ENCODE measurements around the gene CDKN1C. TPM values are rescaled to one million over a fixed set of nuclear protein-coding genes. Genes with fewer than 3 reads are reported as not detected.
A peak's percentile ranks its signal among the peaks of the same experiment; 100 is the strongest.

CDKN1C gene
- total RNA-seq, 1 donor from 2014 or later: 18.1 TPM

DNA sequence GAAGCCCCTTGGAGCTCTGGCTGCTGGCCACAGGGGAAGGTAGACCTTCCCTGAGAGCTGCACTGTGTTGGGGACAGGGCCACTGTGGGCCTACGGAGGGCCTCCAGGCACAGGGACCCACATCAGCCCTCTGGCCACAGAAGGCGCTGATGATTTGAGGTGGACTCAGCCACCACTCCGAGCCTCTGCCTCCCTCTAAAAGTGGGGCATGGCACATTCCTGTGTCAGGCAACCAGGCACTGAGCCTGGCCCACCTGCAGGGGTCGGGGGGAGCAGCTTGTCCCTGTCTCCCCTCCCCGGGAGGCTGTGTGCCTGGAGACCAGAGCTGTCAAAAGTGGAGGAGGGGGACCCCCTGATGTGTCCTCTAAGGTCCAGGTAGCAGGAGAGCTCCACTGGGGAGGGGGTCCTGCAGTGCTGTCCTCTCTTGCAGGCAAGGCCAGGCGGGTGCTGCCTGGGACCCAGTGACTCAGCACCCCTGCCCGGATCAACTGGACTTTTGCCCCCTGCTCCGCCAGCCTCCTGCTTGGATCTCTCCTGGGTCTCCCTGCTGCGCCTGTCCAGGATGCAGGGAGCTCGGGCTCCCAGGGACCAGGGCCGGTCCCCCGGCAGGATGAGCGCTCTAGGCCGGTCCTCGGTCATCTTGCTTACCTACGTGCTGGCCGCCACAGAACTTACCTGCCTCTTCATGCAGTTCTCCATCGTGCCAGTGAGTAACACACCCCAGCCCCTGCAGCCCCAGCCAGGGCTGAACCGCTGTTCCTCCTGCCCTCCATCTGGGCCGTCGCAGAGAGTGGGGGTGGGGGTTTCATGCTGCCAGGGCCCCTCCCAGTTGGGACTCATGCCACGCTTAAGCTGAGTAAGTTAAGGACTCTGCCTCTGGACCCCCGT, 17.5 kb upstream of the CDKN1C start:
- Histone ChIP-seq H3K4me1 (peaks cover 0 to 17% of the 10 kb centered on the region in 2 donors), H3K27ac (peak overlapping the region in 1 of 2 donors; percentile 72), H3K4me3 (peak overlapping the region; percentile 69 to 93), H3K36me3 (no peaks in the 10 kb centered on the region), H3K9me3 (no peaks in the 10 kb centered on the region), H3K27me3 (no peaks in the 10 kb centered on the region)
- intact Hi-C loops (cut with DNase I): loop anchor here (1.0 to 2.0 kb wide), 2 partner anchors 18 to 26 kb away; partner anchors contain the start of genes CDKN1C and PHLDA2
- no peak for DNase-seq (ENCODE audit: low spot score in 2 of 2)
- TF ChIP-seq, protein P1, sequence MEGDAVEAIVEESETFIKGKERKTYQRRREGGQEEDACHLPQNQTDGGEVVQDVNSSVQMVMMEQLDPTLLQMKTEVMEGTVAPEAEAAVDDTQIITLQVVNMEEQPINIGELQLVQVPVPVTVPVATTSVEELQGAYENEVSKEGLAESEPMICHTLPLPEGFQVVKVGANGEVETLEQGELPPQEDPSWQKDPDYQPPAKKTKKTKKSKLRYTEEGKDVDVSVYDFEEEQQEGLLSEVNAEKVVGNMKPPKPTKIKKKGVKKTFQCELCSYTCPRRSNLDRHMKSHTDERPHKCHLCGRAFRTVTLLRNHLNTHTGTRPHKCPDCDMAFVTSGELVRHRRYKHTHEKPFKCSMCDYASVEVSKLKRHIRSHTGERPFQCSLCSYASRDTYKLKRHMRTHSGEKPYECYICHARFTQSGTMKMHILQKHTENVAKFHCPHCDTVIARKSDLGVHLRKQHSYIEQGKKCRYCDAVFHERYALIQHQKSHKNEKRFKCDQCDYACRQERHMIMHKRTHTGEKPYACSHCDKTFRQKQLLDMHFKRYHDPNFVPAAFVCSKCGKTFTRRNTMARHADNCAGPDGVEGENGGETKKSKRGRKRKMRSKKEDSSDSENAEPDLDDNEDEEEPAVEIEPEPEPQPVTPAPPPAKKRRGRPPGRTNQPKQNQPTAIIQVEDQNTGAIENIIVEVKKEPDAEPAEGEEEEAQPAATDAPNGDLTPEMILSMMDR (IDR thresholded peaks at IDR 0.05): no peak

- TF ChIP-seq, protein P1 (IDR thresholded peaks at IDR 0.05): no peak
- Histone ChIP-seq H3K36me3 (no peaks in the 10 kb centered on the region), H3K9me3 (no peaks in the 10 kb centered on the region), H3K4me1 (peaks cover 0 to 17% of the 10 kb centered on the region in 2 donors), H3K27ac (peak overlapping the region; percentile 72 to 84), H3K4me3 (peak overlapping the region; percentile 69 to 93), H3K27me3 (no peaks in the 10 kb centered on the region)
- intact Hi-C loops (cut with DNase I): loop anchor here (1.0 to 2.0 kb wide), 2 partner anchors 17 to 27 kb away; partner anchors contain the start of genes CDKN1C and PHLDA2
- DNase-seq (ENCODE audit: low spot score in 2 of 2): peak; percentile 85 to 97
These were observed 16.5 kb upstream of the CDKN1C start for GRCh38 chr11:2901854-2902783.

- H3K36me3 ChIP-seq: no peaks in the 10 kb centered on the region
- TF ChIP-seq, protein P1 (IDR thresholded peaks at IDR 0.05): no peak
- H3K27me3 ChIP-seq: no peaks in the 10 kb centered on the region
- DNase-seq (ENCODE audit: low spot score in 2 of 2): no peak
- H3K27ac ChIP-seq: peak overlapping the region; percentile 72 to 84
- intact Hi-C loops (cut with DNase I): no loop called here
- H3K9me3 ChIP-seq: no peaks in the 10 kb centered on the region
- H3K4me1 ChIP-seq: peaks cover 0 to 17% of the 10 kb centered on the region in 2 donors
- H3K4me3 ChIP-seq: peak overlapping the region in 1 of 2 donors; percentile 93
These were observed 15.7 kb upstream of the CDKN1C start for GRCh38 chr11:2901196-2901796.

- Histone ChIP-seq H3K4me1 (peaks cover 0 to 17% of the 10 kb centered on the region in 2 donors), H3K36me3 (no peaks in the 10 kb centered on the region), H3K4me3 (no peak overlapping the region), H3K27ac (peak overlapping the region; percentile 43 to 50), H3K27me3 (no peaks in the 10 kb centered on the region), H3K9me3 (no peaks in the 10 kb centered on the region)
- TF ChIP-seq, protein P1 (IDR thresholded peaks at IDR 0.05): no peak
- intact Hi-C loops (cut with DNase I): no loop called here
- DNase-seq (ENCODE audit: low spot score in 2 of 2): no peak
These were observed 13.7 kb upstream of the CDKN1C start for GRCh38 chr11:2899080-2899783.
